Body of pancreas (tissue), 4 donors: ENCODE results near the gene STX19.

ENCODE experiments used
- POLR2A ChIP-seq, 3 donors: fragments of 450-650 bp; IDR thresholded peaks; one replicate each; pipeline ENCODE4 v1.6.1; 2016; ENCODE audit warnings: antibody characterized with exemption in 3 of 3, mild to moderate bottlenecking in 2 of 3
- TF ChIP-seq, protein P1 (sequence below), 7 experiments: fragments of 450-650 bp in 4 of 7; fragments of 200-600 bp in 3 of 7; sonication (generic) in 3 of 7; IDR thresholded peaks; one replicate each; pipeline ENCODE4 v1.5.1; 2016 to 2019; ENCODE audit warnings: antibody characterized with exemption in 7 of 7

DNA sequence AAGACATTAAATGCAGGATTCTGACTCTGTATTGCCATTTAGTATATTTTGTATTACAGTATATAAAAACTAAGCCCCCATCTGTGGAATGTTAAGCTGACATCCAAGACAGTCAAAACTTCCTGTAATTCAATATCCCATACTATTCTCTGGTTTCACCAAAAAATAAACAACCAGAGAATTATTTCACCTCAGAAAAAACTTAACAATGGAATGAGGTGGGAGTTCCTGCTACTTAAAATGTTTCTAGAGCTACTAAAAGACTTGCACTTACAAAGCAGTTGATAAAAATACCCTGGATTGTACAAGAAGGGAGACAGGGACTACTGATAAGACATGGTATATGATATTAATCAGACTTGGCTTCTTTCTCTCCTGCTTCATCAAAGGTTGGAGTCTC lies 40.1 kb downstream of the STX19 start:
- TF ChIP-seq, protein P1, sequence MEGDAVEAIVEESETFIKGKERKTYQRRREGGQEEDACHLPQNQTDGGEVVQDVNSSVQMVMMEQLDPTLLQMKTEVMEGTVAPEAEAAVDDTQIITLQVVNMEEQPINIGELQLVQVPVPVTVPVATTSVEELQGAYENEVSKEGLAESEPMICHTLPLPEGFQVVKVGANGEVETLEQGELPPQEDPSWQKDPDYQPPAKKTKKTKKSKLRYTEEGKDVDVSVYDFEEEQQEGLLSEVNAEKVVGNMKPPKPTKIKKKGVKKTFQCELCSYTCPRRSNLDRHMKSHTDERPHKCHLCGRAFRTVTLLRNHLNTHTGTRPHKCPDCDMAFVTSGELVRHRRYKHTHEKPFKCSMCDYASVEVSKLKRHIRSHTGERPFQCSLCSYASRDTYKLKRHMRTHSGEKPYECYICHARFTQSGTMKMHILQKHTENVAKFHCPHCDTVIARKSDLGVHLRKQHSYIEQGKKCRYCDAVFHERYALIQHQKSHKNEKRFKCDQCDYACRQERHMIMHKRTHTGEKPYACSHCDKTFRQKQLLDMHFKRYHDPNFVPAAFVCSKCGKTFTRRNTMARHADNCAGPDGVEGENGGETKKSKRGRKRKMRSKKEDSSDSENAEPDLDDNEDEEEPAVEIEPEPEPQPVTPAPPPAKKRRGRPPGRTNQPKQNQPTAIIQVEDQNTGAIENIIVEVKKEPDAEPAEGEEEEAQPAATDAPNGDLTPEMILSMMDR (IDR thresholded peaks at IDR 0.05), result no peak
- TF ChIP-seq POLR2A (IDR thresholded peaks at IDR 0.05), result no peak
